SK-N-SH treated with all-trans-retinoic acid at 6 μM for 48 hours (cell line): ENCODE results near the gene NECTIN4.
"Not testable (repeated sequence)": the region's sequence is repeated elsewhere in the genome, so short reads cannot be mapped to it uniquely, and the experiment has no call there.

Source experiments
- ARNTL ChIP-seq: fragments of 450-650 bp; formaldehyde crosslinking; IDR thresholded peaks from 2 replicates; pipeline ENCODE4 v1.5.0; 2020; ENCODE audit warnings: low read depth, mild to moderate bottlenecking, moderate library complexity, borderline replicate concordance
- BACH2 ChIP-seq: fragments of 250-450 bp; sonication (Bioruptor Pico); IDR thresholded peaks from 2 replicates; pipeline ENCODE4 v1.9.0; 2021; ENCODE audit warnings: mild to moderate bottlenecking, borderline replicate concordance
- CSDC2 ChIP-seq: fragments of 250-450 bp; sonication (Bioruptor Pico); IDR thresholded peaks from 2 replicates; pipeline ENCODE4 v1.5.0; 2020; ENCODE audit warnings: mild to moderate bottlenecking, moderate library complexity
- ESRRG ChIP-seq: fragments of 250-450 bp; sonication (Bioruptor Pico); IDR thresholded peaks from 2 replicates; pipeline ENCODE4 v1.6.1; 2021; ENCODE audit warnings: mild to moderate bottlenecking
- OSR1 ChIP-seq: fragments of 250-450 bp; sonication (Bioruptor Pico); IDR thresholded peaks from 2 replicates; pipeline ENCODE4 v1.8.0; 2022; ENCODE audit warnings: moderate library complexity, mild to moderate bottlenecking, inconsistent platforms
- PPARA ChIP-seq: fragments of 250-450 bp; sonication (Bioruptor Pico); IDR thresholded peaks from 2 replicates; pipeline ENCODE4 v1.5.0; 2020; ENCODE audit warnings: mild to moderate bottlenecking, borderline replicate concordance
- RARB ChIP-seq: fragments of 250-450 bp; sonication (Bioruptor Pico); IDR thresholded peaks from 2 replicates; pipeline ENCODE4 v1.8.0; 2021; ENCODE audit warnings: mild to moderate bottlenecking, moderate library complexity
- TCF4 ChIP-seq: fragments of 250-450 bp; sonication (Bioruptor Pico); IDR thresholded peaks from 2 replicates; pipeline ENCODE4 v1.8.0; 2021; ENCODE audit warnings: mild to moderate bottlenecking, moderate library complexity, borderline replicate concordance
- ZC3H10 ChIP-seq: fragments of 250-450 bp; sonication (Bioruptor Pico); IDR thresholded peaks from 2 replicates; pipeline ENCODE4 v1.5.1; 2021; ENCODE audit warnings: mild to moderate bottlenecking, moderate library complexity
- ZNF565 ChIP-seq: fragments of 450-650 bp; formaldehyde crosslinking; conservative IDR thresholded peaks from 2 replicates; pipeline ENCODE4 v1.5.0; 2020; ENCODE audit warnings: low read depth, mild to moderate bottlenecking, moderate library complexity
- TF ChIP-seq, protein P1 (sequence below): fragments of 250-450 bp; sonication (Bioruptor Pico); IDR thresholded peaks from 2 replicates; pipeline ENCODE4 v1.5.1; 2020; ENCODE audit warnings: low read depth, mild to moderate bottlenecking, moderate library complexity
- TF ChIP-seq, protein P2 (sequence below): fragments of 250-450 bp; sonication (Bioruptor Pico); IDR thresholded peaks from 2 replicates; pipeline ENCODE4 v1.8.0; 2020; ENCODE audit warnings: mild to moderate bottlenecking, moderate library complexity, borderline replicate concordance
- TF ChIP-seq, protein P3 (sequence below): fragments of 250-450 bp; sonication (Bioruptor Pico); IDR thresholded peaks from 2 replicates; pipeline ENCODE4 v1.5.0; 2020; ENCODE audit warnings: mild to moderate bottlenecking, moderate library complexity

DNA sequence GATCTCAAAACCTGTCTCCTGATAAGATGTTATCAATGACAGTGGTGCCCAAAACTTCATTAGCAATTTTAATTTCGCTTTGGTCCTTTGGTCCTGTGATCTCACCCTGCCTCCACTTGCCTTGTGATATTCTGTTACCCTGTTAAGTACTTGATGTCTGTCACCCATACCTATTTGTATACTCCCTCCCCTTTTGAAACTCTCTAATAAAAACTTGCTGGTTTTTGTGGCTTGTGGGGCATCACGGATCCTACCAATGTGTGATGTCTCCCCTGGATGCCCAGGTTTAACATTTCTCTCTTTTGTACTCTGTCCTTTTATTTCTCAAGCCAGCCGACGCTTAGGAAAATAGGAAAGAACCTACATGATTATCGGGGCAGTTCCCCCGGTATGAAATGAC is 25.4 kb downstream of the NECTIN4 start:
- TF ChIP-seq ZNF565; TCF4 (CRISPR knock-in tag); PPARA (CRISPR knock-in tag); ARNTL (CRISPR knock-in tag); ESRRG (CRISPR knock-in tag); CSDC2; ZC3H10 (CRISPR knock-in tag); RARB (CRISPR knock-in tag); OSR1; BACH2 (CRISPR knock-in tag): not testable (repeated sequence)
- TF ChIP-seq, protein P1, sequence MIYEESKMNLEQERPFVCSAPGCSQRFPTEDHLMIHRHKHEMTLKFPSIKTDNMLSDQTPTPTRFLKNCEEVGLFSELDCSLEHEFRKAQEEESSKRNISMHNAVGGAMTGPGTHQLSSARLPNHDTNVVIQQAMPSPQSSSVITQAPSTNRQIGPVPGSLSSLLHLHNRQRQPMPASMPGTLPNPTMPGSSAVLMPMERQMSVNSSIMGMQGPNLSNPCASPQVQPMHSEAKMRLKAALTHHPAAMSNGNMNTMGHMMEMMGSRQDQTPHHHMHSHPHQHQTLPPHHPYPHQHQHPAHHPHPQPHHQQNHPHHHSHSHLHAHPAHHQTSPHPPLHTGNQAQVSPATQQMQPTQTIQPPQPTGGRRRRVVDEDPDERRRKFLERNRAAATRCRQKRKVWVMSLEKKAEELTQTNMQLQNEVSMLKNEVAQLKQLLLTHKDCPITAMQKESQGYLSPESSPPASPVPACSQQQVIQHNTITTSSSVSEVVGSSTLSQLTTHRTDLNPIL (CRISPR knock-in tag): not testable (repeated sequence)
- TF ChIP-seq, protein P2, sequence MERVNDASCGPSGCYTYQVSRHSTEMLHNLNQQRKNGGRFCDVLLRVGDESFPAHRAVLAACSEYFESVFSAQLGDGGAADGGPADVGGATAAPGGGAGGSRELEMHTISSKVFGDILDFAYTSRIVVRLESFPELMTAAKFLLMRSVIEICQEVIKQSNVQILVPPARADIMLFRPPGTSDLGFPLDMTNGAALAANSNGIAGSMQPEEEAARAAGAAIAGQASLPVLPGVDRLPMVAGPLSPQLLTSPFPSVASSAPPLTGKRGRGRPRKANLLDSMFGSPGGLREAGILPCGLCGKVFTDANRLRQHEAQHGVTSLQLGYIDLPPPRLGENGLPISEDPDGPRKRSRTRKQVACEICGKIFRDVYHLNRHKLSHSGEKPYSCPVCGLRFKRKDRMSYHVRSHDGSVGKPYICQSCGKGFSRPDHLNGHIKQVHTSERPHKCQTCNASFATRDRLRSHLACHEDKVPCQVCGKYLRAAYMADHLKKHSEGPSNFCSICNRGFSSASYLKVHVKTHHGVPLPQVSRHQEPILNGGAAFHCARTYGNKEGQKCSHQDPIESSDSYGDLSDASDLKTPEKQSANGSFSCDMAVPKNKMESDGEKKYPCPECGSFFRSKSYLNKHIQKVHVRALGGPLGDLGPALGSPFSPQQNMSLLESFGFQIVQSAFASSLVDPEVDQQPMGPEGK: not testable (repeated sequence)
- TF ChIP-seq, protein P3, sequence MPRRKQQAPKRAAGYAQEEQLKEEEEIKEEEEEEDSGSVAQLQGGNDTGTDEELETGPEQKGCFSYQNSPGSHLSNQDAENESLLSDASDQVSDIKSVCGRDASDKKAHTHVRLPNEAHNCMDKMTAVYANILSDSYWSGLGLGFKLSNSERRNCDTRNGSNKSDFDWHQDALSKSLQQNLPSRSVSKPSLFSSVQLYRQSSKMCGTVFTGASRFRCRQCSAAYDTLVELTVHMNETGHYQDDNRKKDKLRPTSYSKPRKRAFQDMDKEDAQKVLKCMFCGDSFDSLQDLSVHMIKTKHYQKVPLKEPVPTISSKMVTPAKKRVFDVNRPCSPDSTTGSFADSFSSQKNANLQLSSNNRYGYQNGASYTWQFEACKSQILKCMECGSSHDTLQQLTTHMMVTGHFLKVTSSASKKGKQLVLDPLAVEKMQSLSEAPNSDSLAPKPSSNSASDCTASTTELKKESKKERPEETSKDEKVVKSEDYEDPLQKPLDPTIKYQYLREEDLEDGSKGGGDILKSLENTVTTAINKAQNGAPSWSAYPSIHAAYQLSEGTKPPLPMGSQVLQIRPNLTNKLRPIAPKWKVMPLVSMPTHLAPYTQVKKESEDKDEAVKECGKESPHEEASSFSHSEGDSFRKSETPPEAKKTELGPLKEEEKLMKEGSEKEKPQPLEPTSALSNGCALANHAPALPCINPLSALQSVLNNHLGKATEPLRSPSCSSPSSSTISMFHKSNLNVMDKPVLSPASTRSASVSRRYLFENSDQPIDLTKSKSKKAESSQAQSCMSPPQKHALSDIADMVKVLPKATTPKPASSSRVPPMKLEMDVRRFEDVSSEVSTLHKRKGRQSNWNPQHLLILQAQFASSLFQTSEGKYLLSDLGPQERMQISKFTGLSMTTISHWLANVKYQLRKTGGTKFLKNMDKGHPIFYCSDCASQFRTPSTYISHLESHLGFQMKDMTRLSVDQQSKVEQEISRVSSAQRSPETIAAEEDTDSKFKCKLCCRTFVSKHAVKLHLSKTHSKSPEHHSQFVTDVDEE (CRISPR knock-in tag): not testable (repeated sequence)
